Measurements from ENCODE around the gene NOA1.

NOA1 gene

DNA sequence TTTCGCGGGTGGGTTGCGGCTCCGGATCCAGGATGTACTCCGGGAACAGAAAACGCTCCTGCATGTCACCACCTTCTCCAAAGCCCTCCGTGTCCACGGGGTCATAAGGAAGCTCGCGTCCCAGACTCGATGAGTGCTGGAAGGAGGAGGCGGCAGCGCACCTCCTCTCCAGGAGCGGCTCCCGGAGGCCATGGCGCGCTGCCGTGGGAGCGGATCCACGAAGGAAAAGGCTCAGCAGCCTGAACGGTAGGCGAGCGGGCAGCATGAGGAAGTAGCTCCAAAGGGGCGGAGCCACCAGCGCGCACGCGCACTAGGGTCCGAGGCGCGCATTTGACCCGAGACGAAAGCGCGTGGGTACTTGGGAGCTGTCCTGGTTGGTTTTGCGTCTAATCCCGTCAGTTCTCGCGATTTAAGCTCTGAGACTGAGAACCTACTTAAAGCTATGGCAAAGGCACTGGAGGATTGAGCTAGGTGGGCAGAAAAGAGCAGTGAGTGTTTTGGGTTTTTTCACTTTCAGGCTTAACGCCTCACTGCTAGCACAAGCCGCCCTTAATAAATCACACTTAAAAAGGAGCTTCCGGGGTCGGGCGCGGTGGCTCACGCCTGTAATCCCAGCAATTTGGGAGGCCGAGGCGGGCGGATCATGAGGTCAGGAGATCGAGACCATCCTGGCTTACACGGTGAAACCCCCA lies at the start of gene NOA1:
NOA1 (minus strand) TSS at position 286 of the 692 bp plus-strand sequence; CDS start at position 265, 21 bp downstream.
- peak; percentile 99 for DNase-seq

DNA sequence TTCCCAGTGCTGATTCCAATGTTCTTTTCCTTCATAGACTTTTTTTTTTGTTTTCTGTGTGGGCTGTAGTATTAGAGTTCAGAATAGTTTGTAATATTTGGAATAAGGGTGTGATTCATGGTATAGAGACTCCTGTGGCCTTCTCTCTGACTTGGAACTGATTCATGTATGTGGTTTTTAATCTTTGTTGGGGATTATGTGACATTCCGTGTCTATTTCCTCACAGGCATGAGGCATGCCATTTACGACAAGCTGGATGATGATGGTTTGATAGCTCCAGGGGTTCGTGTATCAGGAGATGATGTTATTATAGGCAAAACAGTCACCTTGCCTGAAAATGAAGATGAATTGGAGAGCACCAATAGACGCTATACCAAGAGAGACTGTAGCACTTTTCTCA lies 45.7 kb upstream of the NOA1 start:
- peak; percentile 96 for DNase-seq

- peak; percentile 85 for DNase-seq
Observed at GRCh38 chr4:57020467-57021101, 43.2 kb upstream of the NOA1 start.

GRCh38 chr4:57018980-57019379 lies 41.6 kb upstream of the NOA1 start:
- no peak for DNase-seq

DNA sequence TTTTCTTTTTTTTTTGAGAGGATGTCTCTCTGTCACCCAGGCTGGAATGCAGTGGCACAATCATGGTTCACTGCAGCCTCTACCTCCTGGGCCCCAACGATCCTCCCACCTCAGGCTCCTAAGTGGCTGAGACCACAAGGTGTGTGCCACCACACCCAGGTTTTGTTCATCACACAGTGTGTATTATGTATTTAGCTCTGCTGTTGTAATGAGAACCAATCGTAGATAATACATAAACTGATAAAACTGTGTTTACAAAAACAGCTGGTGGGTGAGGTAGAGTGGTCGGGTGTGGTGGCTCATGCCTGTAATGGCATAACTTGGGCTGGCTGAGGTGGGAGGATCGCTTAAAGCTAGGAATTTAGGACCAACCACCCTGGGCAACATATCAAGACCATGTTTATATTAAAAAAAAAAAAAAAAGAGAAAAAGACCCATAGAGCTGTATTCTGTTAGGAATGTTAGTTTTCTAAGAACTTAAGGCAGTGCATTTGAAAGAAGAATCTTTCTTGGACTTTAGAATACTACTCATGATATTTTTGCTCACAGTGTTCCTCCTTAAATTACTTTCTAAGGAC lies 36.2 kb upstream of the NOA1 start:
- DNase-seq = no peak

GRCh38 chr4:56999751-57000150 lies 22.3 kb upstream of the NOA1 start:
- no peak for DNase-seq

- peak; percentile 93 for DNase-seq
Observed at GRCh38 chr4:56995525-56995924, 18.1 kb upstream of the NOA1 start.

DNA sequence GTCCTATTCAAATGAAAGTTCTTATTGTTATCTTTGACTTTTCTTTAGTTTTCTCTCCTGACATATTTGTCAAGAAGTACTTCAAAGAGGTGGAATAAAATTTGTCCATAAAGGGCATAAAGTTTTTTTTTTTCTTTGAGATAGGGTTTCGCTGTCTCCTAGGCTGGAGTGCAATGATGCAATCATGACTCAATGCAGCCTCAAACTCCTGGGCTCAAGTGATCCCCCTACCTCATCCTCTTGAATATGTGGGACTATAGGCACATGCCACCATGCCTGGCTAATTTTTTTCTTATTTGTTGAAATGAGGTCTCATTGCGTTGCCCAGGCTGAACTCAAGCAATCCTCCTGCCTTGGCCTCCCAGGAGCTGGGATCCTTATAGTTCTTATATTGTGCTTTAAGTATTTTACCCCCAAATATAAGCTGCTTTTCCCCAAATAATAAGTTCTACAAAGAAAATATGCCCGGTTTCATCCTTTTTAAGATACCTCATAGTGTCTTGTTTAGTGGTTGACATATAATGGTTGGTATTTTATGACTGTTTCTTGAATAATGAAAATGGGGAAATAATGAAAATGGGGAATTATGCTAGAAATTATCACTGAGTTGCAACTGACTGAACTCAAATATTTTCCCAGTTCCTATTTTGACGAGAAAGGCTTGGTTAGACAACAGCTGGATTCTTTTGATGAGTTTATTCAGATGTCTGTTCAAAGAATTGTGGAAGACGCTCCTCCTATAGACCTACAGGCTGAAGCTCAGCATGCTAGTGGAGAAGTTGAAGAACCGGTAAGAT lies 12.9 kb upstream of the NOA1 start:
- DNase-seq = peak; percentile 66

DNA sequence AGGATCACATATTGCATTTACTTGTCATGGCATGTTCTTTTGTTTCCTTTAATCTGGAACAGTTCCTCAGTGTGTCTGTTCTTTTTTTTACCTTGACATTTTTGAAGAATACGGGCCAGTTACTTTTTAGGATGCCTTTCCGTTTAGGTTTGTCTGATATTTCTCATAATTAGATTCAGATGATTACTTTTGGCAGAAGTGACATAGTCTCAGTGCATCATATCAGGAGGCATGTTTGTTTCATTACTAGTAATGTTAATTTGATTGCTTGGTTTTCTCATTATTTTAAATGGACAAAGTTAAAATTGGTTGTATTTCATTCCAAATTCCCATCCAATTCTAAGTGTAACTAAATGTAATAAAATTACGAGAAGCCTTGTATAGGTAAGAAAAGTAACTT lies 9.5 kb upstream of the NOA1 start:
- DNase-seq = no peak

GRCh38 chr4:56986192-56986591 lies 8.8 kb upstream of the NOA1 start:
- DNase-seq = no peak

DNA sequence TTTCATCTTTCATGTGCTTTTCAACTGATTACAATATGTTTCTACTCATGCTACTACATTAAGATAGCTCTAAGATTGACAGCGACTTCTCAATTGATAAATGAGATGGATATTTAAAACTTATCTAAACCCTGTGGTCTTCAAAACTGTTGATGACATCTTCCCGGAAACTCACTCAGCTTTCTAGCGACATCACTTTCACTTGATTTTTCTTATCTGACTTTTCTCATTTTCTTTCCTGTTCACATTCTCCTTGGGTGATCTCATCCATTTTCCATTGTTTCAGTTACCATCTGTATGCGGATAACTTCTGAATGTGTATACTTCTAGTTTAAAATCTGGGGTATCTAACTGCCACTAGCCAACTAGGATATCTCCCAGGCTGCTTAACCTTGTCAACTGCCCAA lies 4.4 kb upstream of the NOA1 start:
- DNase-seq = peak; percentile 22

GRCh38 chr4:56979421-56980072 lies 2.1 kb upstream of the NOA1 start:
- no peak for DNase-seq

- DNase-seq = peak; percentile 94
Observed at GRCh38 chr4:56978750-56979303, 1.4 kb upstream of the NOA1 start, which contains the start of gene POLR2B. Gene POLR2B (plus strand): TSS chr4:56978896. CDS start chr4:56978986, 90 bp downstream.

GRCh38 chr4:56976837-56977320 lies 527 bp downstream of the NOA1 start:
- no peak for DNase-seq

DNA sequence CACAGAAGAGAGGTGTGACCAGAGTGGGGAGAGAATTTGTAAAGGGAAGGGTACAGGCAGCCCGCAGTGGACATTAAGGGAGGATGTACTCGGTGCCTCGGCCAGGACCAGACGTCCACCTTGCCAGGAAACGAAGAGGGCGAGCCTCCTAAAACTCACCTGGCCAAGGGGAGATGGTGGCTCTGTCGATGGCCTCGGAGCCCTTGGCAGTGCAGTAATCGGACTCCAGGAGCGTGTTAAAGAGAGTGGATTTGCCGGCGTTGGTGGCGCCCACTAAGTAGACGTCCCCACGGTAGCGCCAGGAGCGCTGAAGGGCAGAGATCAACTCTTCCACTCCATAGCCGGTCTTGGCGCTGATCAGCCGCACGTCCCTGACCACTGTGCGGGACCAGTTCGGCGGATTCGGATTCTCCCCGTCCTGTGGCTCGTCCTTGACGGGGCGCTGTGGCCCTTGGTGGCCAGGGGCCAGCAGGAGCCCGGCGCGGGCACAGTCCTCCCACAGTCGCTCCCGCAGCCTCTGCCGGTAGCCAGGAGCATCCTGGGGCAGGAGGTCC lies 1.0 kb downstream of the NOA1 start:
- no peak for DNase-seq

DNA sequence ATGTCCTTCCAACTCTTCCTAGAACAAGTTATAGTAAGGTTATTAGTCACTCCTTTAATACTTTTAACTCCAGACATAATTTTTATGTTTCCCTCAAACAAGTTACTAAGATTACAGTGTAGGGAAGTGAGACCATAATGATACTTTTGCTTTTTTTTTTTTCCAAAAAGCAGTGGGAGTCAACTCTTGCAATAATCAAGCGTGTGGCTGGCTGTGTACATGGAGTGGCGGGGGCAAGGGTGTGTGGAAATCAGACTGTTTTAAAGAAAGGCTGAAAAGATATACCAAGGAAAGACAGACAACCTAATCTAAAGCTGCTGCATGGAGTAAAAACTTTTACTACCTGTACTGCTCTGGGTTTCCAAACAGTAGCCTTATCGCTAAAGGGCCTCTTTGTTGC lies 4.1 kb downstream of the NOA1 start:
- DNase-seq = no peak

GRCh38 chr4:56972809-56973208 lies 4.6 kb downstream of the NOA1 start:
- no peak for DNase-seq

DNA sequence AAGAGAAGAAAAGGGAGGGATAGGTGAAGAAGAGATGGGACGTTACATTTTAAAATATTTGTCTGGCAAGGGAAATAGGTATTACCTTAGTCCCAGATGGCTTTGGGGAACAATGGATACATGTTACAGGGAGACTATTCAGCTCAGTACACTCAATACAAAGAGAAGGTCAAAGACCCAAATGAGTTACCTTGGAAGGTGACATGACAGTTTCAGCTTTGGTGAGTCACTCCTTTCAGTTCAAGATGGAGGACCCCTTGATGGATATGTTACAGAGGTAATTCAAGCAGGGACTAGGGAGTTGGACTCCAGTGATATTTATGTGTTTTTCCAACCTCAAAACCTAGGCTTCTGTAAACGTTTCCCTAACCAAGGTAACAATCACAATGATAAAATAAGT lies 5.0 kb downstream of the NOA1 start:
- DNase-seq = no peak

GRCh38 chr4:56971383-56971782 lies 6.0 kb downstream of the NOA1 start:
- no peak for DNase-seq

GRCh38 chr4:56961107-56961500 lies 16.3 kb downstream of the NOA1 start:
- no peak for DNase-seq

- DNase-seq = no peak
Observed at GRCh38 chr4:56959100-56959499, 18.3 kb downstream of the NOA1 start.

DNA sequence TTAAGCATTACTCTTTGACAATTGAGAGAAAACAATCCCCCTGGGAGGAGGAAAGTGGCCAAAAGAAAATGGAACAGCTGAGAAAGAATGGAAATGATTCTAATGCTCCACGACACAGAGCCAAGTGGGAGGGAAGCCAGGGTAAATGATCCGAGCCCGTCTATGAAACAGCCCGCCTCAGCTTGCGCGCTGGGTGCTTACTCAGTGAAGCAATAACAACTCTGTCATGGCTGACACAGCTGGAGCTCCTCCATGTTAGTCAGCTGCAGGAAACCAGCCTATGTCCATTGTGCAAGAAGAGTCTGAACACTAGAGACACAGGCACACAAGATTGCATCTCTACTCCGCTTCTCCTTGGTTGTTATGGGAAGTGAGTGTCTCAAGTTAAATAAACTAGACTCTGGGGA lies 19.3 kb downstream of the NOA1 start:
- DNase-seq = peak; percentile 96
